Right lobe of liver (tissue), 6 donors: ENCODE data around the gene ID2. TPM values are rescaled to one million over a fixed set of nuclear protein-coding genes. Genes with fewer than 3 reads are reported as not detected.

ENCODE experiments used
- ATAC-seq, 4 donors: fragments of 200-7000 bp; cut with Tn5 transposase; one replicate each; pipeline ENCODE4 v1.9.1; 2020; ENCODE audit warnings: mild to moderate bottlenecking in 4 of 4, moderate library complexity in 4 of 4
- DNase-seq, 3 donors: peaks; one replicate each; pipeline ENCODE4 v3.0.0-alpha.2; 2020
- H3K27ac ChIP-seq, 3 donors: fragments of 200-600 bp; one replicate each; pipeline ENCODE4 v1.8.0; 2022
- H3K27me3 ChIP-seq, 2 donors: fragments of 200-600 bp; one replicate each; pipeline ENCODE4 v1.8.0; 2022
- H3K36me3 ChIP-seq, 4 donors: fragments of 200-600 bp; sonication (generic) in 1 of 4; one replicate each; pipeline versions ENCODE4 v1.5.1 to v1.8.0; 2017 to 2022; ENCODE audit warnings: control low read depth in 1 of 4
- H3K4me1 ChIP-seq, 4 donors: fragments of 200-600 bp; sonication (generic) in 1 of 4; one replicate each; pipeline versions ENCODE4 v1.5.1 to v1.8.0; 2017 to 2022; ENCODE audit warnings: control low read depth in 1 of 4
- H3K4me3 ChIP-seq, 3 donors: fragments of 200-600 bp; one replicate each; pipeline ENCODE4 v1.8.0; 2022
- H3K9me3 ChIP-seq, 4 donors: fragments of 200-600 bp; sonication (generic) in 1 of 4; one replicate each; pipeline versions ENCODE4 v1.5.1 to v1.8.0; 2017 to 2022; ENCODE audit warnings: control low read depth in 1 of 4
- CTCF ChIP-seq, 4 donors: fragments of 200-600 bp in 3 of 4; fragments of 450-650 bp in 1 of 4; IDR thresholded peaks; one replicate each; pipeline versions ENCODE4 v1.5.1 to v1.8.0; 2016 to 2022; ENCODE audit warnings: antibody characterized with exemption in 4 of 4, mild to moderate bottlenecking in 2 of 4
- POLR2A ChIP-seq: fragments of 450-650 bp; IDR thresholded peaks from one replicate; pipeline ENCODE4 v1.6.1; 2017; ENCODE audit warnings: antibody characterized with exemption, mild to moderate bottlenecking
- WGBS: methylation state at CpG from one replicate; pipeline ENCODE4 v1.1.6; 2018; ENCODE audit warnings: low coverage, low lambda C conversion rate; ENCODE audit not compliant: insufficient coverage; ENCODE audit errors: missing lambda C conversion rate; 5-methylcytosine and 5-hydroxymethylcytosine counted together
- intact Hi-C, 2 donors: fragments of 100-400 bp; cut with DNase I; formaldehyde crosslinking; loops; one replicate each; pipeline versions ENCODE4 v1.11.2 to v1.14.1; 2022
- total RNA-seq, 6 experiments: library from RNA; depleted of rRNA in 2 of 6; stranded (reverse); fragments of >200 nt in 2 of 6; fragmentation: NEBNext Ultra II Directional in 3 of 6; extraction: Animal tissue kit (Norgen Biotek cat#: 25700) in 3 of 6; gene quantifications; one replicate each; pipeline versions ENCODE4 v1.1.0 to v1.2.4, GENCODE V29; 2016 to 2023
- donor health status: DM: no; HTN: yes; CAD: no.
- donor health status: DM: no; HTN: no; CAD: no.
- donor health status: DM: no; HTN: no; CAD: no.
- donor health status: DM: no; HTN: yes; CAD: no.
- donor health status: DM: no; HTN: yes; CAD: no.

ID2 gene
- total RNA-seq, 6 experiments from 2014 or later = 103 to 520 (median 191) TPM

GRCh38 chr2:8639122-8639635, 42.7 kb upstream of the ID2 start:
- H3K4me1 ChIP-seq = peaks cover 0 to 10% (median 4%) of the 10 kb centered on the region in 4 donors
- no peak for ATAC-seq
- no CpG with 5 or more reads among the region's 5 CpGs for WGBS
- H3K27ac ChIP-seq = no peak overlapping the region
- no peak overlapping the region for H3K4me3 ChIP-seq
- no peaks in the 10 kb centered on the region for H3K36me3 ChIP-seq
- no peaks in the 10 kb centered on the region for H3K27me3 ChIP-seq
- TF ChIP-seq CTCF (IDR thresholded peaks at IDR 0.05) (no peak), POLR2A (no peak)
- intact Hi-C loops = no loop called here
- DNase-seq = no peak
- H3K9me3 ChIP-seq = no peaks in the 10 kb centered on the region

GRCh38 chr2:8640498-8640897, 41.4 kb upstream of the ID2 start:
- H3K27me3 ChIP-seq = no peaks in the 10 kb centered on the region
- H3K4me1 ChIP-seq = peaks cover 0 to 6% (median 2%) of the 10 kb centered on the region in 4 donors
- no peak for TF ChIP-seq CTCF (IDR thresholded peaks at IDR 0.05)
- TF ChIP-seq POLR2A = no peak
- no peak overlapping the region for H3K4me3 ChIP-seq
- no peak overlapping the region for H3K27ac ChIP-seq
- WGBS = 98% methylated on average over 5 of the region's 8 CpGs
- no peaks in the 10 kb centered on the region for H3K9me3 ChIP-seq
- H3K36me3 ChIP-seq = no peaks in the 10 kb centered on the region
- ATAC-seq = no peak
- intact Hi-C loops = no loop called here
- no peak for DNase-seq

- no peaks in the 10 kb centered on the region for H3K9me3 ChIP-seq
- H3K4me3 ChIP-seq = no peak overlapping the region
- ATAC-seq (no peak), DNase-seq (no peak)
- TF ChIP-seq CTCF (IDR thresholded peaks at IDR 0.05) = no peak
- H3K27me3 ChIP-seq = no peaks in the 10 kb centered on the region
- H3K27ac ChIP-seq = no peak overlapping the region
- intact Hi-C loops = no loop called here
- WGBS = 96% methylated on average over 15 of the region's 16 CpGs
- H3K36me3 ChIP-seq = no peaks in the 10 kb centered on the region
- peaks cover 0 to 6% (median 2%) of the 10 kb centered on the region in 4 donors for H3K4me1 ChIP-seq
Observed at GRCh38 chr2:8641301-8641965, 40.4 kb upstream of the ID2 start.

- no peak for DNase-seq
- Histone ChIP-seq H3K27ac (no peak overlapping the region), H3K9me3 (no peaks in the 10 kb centered on the region), H3K27me3 (no peaks in the 10 kb centered on the region), H3K4me3 (no peak overlapping the region), H3K36me3 (no peaks in the 10 kb centered on the region), H3K4me1 (peaks cover 0 to under 1% (median 0%) of the 10 kb centered on the region in 4 donors)
- no peak for TF ChIP-seq POLR2A
- WGBS = 87% methylated on average over 8 of the region's 12 CpGs
- intact Hi-C loops = no loop called here
- ATAC-seq = no peak
Observed at GRCh38 chr2:8642366-8643068, 39.3 kb upstream of the ID2 start.
